NCI-H2196 treated with DMSO at 0.1 percent for 48 hours (cell line): ENCODE data around the gene EEPD1.

ENCODE experiments used
- DNase-seq: peaks from one replicate; lab custom pipeline; 2025; ENCODE audit not compliant: unreplicated experiment; lab: John Stamatoyannopoulos, UW

The EEPD1 gene

DNA sequence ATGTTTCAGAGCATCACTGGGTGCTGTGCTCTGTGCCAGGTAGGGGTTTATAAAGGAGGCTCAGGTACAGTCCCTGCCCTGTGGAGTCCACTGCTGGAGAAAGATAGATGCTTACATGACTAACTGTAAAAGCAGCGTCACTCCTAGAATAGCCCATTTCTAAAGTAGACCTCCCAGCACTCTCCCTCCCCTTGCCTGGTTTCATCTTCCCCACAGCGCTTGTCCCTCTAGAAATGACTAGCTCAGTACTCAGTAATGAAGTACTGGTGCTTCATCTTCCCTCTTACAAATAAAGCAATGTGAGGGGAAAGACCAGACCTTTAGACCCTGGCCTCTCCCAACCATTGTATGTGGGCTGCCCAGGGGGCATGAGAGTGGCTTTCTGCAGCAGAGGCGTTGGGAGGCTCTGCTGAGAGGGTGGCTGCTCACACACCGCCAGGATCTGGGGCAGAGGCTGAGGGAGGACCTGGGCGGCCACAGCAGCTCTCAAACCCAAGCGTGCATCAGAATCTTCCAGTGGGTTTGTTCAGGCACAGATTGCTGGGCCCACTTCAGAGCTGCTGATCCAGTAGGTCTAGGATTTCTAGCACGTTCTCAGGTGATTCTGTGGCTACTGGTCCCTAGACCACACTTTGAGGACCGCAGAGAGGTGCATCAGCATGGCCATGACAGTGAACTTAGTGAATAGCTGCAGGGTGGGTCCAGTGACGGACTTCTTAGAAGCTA lies 126.3 kb downstream of the EEPD1 start:
- no peak for DNase-seq

DNA sequence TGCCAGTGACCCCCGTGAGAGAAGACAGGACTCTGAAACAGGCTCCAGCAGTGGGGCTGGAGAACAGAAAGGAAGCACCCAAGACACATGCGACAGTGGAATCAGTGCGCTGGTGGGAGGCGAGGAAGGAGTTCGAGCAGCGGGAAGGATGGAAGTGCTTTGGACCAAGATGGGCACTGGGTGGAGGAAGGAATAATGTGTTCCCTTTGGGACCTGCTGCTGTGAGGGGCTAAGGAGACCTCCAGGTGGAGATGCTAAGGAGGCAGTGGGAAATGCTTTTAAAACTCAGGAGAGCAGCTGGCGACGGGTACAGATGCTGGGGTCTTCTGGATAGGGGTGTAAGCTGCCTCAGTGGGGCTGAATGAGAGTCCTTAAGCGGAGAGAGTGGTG lies 126.9 kb downstream of the EEPD1 start:
- DNase-seq: no peak

DNA sequence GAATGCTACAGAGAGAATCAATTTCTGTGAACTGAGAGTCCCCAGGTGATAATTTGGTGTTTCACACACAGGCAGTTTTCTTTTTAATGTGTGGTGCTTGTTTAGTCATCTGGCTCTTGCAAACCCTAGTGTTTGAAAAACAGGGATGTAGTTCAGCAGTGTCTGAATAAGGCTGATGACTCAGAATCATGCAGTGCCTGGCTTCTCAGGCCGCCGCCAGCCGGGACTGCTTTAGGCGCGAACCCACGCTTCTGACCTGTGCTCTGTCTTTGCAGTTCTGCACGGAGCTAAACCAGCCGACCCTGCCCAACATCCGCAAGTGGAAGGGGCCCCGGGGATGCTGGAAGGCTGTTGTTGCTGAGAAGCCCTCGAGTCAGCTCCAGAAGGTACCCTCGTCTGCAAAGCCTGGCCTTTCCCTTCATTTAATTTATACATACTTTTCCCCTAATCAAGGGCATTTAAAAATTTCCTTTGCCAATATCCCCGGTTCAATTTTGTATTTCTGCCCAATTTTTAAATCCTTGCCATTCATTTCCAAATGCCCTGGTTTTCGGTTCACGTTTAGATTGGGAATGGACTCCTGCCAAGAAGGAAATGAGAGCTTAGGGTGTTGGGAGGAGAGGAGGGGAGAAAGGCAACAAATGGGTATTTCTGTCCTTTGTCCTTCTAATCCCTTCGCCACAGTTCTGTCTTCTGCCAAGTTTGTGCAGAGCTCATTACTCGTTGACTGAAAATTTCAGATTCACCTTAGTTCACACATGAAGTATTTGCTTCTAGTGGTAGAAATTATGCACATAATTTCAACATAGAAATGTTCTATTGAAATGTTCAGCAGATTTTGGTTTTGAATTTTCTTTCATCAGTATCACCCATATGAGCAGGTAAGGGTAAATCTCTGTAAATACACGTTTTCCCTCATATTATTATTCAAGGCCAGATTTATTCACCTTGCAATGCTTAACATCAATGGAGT lies 128.1 kb downstream of the EEPD1 start:
- no peak for DNase-seq

DNA sequence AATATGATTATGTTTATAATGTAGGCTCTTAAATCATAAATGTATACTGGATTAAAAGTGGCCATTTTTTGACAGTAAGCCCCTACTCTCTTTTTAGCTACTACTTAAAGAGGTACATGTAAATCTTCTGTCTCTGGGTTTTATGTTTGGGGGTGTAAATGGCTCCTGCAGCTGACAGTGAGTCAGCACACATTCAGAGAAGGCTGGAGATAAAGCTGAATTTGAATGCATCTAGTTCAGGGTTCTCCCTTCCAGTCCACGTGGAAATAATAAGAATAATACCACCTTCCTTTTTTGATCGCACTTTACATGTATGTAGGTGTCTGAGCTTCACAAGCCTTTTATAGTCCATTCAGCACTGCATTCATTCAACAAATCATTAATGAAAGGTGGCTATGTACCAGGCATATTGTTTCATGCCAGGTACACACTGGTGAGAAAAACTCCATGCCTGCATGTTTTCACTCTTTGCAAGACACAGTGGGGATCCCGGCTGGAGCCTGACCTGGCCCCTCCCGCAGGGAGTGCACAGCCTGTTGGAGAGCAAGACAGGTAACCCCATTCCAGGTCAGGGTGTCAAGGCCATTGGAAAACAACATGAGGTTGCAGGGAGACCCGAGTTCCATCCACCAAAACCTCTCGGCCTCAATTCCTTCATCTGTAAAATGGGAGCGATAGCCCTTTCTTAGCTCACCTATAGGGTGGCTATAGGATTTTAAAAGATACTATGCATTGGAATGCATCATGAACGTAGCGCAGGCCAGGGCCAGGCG lies 129.1 kb downstream of the EEPD1 start:
- DNase-seq: no peak

DNA sequence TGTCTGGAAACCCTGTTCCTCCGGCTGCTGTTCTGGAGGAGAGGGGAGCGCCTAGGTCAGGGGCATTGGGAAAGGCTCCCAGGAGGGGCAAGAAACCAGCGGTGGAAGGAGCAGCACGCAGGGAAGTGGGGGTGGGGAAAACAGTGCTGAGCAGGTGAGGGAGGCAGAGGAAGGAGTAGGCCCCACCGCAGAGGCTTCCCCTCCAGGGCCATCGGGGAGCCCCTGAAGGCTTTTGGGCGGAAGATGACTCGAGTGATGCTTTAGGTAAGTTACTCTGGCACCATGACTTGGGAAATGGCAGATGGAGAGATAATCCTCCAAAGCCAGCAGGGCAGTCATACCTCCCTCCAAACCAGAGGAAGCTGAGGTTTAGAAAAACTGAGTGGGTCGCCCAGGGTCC lies 130.1 kb downstream of the EEPD1 start:
- DNase-seq: no peak

DNA sequence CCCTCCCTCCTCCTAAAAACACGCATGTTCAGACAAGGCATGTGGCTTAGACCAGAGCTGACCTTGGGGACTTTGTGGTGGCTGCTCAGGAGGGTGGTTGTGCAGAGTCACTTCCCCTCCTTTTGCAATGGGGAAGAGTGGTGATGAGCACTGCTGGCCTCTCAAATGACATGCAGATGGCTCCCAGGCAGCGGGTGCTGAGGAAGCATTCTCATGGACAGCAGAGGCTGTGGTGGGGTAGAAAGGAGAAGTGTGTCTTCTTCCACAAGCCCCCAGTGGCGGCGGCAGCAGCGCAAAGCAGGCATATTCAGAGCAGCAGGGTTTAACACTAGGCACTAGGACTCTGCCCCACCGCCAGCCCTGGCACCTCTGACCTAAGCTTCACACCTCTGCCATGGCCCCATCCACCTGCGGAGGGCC lies 130.7 kb downstream of the EEPD1 start:
- DNase-seq: no peak

DNA sequence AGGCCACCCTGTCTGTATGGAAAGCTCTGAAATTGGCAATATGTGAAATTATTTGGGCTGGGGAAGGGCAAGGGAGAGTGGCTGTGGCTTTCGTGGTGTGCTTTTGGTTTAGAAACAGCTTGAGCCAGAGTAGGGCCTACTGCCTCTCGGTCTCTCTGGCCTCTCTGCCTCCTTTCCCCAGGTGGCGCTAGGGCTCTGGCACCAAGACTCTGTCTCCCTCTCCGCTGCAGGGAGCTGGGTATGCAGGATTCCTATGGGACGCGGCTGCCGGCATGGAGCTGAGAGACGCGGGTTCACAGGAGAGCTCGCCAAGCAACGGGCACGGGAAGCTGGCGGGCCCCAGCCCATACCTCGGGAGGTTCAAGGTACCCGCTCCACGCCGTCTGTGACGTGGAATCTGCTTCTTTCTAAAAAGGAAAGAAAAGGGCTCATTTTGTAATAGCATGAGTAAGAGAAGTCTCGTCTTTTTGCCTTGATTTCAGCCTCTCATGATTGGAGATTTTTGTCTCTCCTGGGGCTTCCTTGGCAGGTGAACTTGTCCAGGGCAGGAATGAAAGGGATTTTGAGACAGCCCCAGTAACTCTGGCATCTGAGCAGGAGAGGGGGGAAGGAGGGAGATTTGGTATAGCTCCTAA lies 131.5 kb downstream of the EEPD1 start:
- no peak for DNase-seq

DNA sequence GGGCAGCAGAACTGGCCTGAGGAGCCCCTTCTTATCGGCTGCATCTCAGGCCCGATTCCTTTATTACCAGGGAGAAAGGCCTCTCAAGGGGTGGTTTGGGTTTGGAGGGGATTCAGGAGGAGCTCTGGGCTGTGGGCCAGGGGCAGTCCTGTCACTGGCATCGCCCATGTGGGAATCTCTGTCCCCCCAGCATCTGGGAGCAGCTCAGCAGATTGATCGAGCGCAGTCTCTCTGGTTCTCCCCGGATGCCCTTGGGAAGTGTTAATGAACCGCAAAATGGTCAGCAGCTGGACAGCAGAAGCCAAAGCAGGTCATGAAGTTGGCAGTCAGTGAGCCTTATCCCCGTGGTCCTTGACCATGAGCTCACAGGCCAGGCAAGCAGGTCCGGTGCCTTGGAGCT lies 132.2 kb downstream of the EEPD1 start:
- DNase-seq: no peak

DNA sequence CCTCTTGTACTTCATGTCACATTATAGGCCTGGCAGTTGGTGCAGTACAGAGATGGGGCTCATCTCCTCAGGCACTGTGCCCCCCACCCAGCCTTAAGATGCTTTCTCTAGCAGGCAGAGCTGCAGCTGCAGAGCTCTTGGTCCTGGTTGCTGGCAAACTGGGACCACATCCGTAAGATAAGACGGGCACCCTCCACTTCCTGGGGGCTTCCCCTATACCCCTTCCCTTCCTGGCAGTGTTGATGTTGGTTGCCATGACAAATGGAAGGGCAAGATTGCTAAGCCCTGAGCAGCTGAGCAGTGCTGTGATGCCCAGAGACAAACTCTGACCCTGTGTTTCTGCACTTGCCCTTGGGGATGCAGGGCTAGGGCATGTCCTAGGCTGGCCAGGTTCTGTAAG lies 133.2 kb downstream of the EEPD1 start:
- no peak for DNase-seq

DNA sequence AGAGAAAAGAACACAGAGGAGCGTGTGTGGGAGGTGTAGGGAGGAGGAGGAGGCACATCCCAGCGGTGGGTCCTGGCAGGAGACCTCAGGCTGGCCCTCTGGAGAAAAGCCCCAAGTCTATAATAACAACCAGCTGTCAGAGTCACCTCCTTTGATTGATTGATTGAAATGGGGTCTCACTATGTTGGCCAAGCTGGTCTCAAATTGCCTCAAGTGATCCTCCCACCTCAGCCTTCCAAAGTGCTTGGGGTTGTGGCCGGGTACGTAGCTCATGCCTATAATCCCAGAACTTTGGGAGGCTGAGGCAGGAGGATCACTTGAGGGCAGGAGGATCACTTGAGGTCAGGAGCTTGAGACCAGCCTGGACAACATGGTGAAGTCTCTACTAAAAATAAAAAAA lies 133.6 kb downstream of the EEPD1 start:
- no peak for DNase-seq

DNA sequence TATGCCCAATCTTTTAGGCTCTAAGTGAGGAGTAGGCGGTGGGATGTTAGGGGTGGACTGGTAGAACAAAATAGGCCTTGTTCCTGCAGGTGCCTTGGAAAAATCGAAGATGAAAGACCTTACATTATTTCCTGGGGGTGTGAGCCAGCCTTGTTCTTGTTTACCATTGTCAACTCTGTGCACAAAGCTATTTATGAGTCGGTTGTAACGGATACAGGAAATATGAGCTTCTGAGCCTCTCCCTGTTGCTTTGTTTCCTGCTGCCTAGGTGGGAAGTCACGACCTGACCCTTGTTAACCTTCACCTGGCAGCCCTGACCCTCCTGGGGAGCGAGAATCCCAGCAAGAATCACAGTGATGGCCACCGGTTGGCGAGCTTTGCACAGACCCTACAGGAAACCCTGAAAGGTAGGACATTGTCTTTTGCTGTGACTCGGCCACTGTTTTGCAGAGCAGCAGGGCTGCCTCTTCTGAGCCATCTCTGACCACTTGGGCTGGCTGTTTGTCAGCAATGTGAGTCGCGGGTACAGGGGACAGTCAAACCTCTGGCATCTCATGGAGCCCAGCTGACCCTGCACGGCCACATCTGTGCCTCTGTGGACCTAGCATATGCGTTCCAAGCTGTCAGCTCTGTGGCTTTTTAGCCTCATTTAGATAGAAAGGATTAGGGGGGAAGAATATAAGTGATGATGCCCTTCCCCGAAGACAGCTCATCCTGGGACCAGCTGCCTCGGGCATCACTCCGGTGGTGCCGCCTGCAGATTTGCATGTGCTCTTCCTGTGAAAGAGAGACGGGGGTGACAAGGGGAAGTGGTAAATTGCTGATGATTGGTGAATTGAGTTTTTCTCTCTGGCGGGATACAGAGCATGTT lies 134.6 kb downstream of the EEPD1 start:
- DNase-seq: peak; percentile 8

DNA sequence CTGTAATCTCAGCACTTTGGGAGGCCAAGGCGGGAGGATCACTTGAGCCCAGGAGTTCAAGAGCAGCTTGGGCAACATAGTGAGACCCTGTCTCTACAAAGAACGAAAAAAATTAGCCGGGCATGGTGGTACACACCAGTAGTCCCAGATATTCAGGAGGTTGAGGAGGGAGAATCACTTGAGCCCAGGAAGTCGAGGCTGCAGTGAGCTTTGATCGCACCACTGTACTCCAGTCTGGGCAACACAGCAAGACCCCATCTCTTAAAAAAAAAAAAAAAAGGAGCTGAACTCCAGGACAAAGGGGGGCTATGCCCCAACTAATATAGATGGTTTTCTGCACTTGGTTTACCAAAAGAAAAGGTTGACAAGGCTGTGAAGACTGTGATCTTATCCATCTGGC lies 135.4 kb downstream of the EEPD1 start:
- DNase-seq: no peak

DNA sequence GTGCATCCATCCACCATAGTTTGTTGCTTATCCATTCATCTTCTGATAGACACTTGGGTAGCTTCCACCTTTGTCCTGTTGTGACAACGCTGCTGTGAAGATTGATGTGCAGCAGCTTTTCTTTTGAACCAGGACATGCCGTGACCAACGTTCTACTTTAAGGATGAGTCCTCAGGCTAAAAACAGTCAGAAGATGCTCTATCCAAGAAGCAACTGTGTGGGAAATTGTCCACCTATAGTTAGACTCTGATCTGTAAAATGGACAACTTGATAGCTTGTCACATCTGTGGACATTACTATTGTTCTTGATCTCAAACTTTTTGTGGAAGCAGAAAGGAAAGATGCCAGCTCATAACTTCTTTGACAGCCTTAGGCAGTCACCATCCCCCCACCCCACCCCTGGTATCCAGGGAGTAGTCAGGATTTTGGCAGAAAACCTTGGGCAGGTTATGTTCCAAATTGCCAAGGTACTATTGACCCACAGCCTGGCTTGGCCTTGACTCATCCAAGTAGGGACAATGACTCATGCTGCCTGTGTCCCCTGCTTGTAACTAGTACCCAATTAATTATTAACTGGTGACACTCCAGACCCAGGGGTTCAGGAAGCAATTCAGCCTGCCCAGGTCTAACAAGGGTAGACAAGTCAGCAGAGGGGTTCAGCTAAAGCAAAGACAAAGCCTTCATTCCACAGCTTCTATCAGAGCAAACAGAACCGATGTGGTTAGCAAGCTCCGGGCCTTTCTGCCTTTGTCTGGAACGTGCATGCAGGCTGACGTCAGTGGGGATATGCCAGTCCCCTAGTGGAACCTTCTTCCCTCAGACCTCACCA lies 137.0 kb downstream of the EEPD1 start:
- no peak for DNase-seq

DNA sequence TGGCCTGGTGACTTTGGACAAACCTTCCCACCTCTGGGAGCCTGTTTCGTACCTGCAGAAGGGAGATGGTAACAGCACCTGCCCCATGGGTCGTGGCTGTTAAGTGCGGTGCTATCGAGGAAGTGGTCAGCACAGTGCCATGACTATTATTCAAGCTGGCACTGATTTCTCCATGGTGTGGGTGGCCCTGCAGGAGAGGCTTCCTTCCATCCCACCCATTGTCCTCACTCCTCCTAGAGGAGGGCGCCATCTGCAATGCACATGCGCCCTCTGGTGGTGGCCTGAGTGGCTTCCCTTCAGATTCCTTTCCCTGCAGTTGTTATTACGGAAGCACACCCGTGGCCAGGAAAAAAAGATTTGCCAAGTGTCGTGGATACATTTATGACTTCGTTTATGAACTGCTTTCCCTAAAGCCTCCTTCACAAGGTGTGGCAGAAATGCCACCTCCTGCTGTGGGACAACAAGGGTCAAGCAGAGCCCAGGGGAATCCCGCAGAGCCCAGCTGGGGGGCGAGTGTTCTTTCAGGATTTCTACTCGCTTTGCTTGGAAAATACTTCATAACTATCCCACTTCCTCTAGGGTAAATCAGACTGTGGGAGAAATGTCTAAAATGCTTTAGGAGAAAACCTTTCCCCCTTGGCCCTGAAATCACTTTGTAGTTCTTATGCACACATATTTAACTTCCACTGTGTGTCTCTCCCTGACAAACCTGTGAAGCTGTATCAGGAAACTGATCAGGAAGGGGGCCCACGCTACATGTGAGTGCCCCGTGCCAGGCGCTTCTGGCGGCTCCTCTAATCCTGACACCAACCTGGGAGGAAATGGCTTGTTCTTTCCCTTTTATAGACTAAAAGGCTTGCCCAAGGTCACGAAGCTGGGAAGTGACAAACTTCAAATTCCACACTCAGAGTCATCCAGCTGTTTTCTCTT lies 138.6 kb downstream of the EEPD1 start:
- peak; percentile 50 for DNase-seq

DNA sequence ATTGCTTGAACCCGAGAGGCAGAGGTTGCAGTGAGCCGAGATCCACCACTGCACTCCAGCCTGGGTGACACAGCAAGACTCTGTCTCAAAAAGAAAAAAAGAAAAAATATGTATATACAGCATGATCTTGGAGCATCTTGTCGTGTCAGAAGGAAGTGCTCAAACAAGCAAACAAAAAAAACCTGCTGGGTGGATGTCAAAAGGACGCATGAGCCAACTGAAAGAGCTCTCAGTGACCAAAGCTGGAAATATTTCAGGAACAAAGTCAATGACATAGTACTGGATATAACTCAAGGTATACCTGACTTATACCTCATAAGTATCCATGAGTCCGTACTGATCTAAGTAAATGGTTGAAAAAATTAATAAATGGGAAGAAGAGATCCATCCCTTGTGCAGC lies 142.0 kb downstream of the EEPD1 start:
- DNase-seq: no peak

DNA sequence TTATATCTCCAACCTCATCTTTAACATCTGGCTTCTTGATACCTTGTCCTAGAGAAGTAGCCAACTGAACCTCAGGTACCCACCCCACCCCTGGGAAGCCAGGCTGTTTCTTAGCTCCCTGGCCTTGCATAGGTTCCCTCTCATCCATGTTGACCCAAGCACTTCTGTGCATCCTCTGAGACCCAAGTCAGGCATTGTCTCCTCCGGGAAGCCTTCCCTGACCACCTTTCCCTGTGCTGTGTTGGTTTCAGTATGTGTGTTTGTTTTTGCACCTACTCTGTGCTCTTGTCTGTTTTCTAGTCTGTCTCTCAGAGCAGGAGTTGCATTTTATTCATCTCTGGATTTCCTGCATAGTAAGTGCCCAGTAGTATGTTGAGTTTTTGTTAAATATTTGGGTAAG lies 143.2 kb downstream of the EEPD1 start:
- DNase-seq: no peak

DNA sequence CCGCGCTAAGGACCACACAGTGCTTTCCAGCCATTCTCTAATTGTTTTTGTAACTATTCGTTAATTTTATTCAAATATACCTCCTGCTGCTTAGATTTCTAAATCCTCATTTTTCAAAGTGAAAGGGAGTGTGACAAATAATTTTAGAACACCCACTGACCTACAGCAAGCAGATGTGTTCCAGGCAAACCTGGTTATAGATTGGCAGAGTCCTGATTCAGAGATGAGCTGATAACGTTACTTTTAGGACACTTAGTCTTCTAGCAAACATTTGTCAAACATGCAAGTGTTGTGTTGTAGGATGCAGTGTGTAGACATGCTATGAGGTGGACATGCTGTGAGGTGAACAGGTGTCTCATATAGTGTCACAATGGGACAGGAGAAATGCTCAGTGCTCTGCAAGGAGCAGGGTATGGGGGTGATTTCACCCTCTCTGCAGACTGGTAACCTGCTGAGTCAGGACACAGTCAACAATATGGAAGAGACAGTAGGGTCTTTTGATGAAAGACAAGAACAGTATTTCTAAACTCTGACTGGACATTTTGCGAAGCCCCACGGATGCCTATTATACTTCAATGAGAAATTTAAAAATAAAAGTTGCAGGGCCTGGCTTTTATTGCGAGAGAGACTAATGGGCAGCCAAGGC lies 144.4 kb downstream of the EEPD1 start:
- no peak for DNase-seq

DNA sequence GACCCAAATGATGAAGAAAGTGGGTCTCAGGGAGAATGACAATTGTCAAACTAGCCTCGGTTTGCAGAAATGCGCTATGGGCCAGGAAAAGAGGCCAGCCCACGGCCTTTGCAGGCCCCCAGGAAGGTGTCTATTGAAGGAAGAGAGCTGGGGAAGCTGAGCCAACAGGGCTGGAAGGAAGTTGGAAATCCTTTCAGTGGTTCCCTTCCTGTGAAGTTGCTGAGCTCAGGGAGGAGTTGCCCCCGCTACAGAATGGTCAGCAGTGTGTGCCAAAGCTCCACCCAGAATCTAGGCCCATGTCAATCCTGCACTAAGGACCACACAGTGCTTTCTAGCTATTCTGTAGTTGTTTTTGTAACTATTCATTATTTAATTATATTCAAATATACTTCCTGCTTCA lies 145.1 kb downstream of the EEPD1 start:
- no peak for DNase-seq
